Transverse colon (tissue), 4 donors: ENCODE measurements around the gene CORO2B. TPM values are rescaled to one million over a fixed set of nuclear protein-coding genes. Genes with fewer than 3 reads are reported as not detected.

Experiments used
- DNase-seq: peaks from one replicate; pipeline ENCODE4 v3.0.0-alpha.2; 2019
- H3K27ac ChIP-seq, 4 donors: fragments of 200-600 bp; sonication (generic); 2 replicates each; pipeline ENCODE4 v1.5.1; 2016 to 2018; ENCODE audit warnings: inconsistent platforms in 4 of 4
- H3K27me3 ChIP-seq: fragments of 200-600 bp; sonication (generic); 2 replicates; pipeline ENCODE4 v1.5.1; 2017; ENCODE audit warnings: inconsistent platforms
- H3K36me3 ChIP-seq, 4 donors: fragments of 200-600 bp; sonication (generic); 2 replicates each; pipeline ENCODE4 v1.5.1; 2017 to 2019; ENCODE audit warnings: inconsistent platforms in 4 of 4
- H3K4me1 ChIP-seq, 4 donors: fragments of 200-600 bp; sonication (generic); 2 replicates each; pipeline ENCODE4 v1.5.1; 2017 to 2020; ENCODE audit warnings: inconsistent platforms in 4 of 4
- H3K4me3 ChIP-seq, 4 donors: fragments of 200-600 bp; sonication (generic); 1 replicate in 1 of 4; 2 replicates in 3 of 4; pipeline versions ENCODE4 v1.5.1 to v1.6.1; 2017 to 2019; ENCODE audit warnings: inconsistent platforms in 4 of 4
- H3K9me3 ChIP-seq, 2 donors: fragments of 200-600 bp; sonication (generic); 2 replicates each; pipeline ENCODE4 v1.5.1; 2017 to 2019; ENCODE audit warnings: inconsistent platforms in 2 of 2
- EP300 ChIP-seq: sonication (generic); formaldehyde crosslinking; IDR thresholded peaks from one replicate; pipeline ENCODE4 v1.6.1; 2017; ENCODE audit warnings: antibody characterized with exemption, low read depth
- POLR2A ChIP-seq: fragments of 450-650 bp; IDR thresholded peaks from one replicate; pipeline ENCODE4 v1.6.1; 2016; ENCODE audit warnings: antibody characterized with exemption, mild to moderate bottlenecking, moderate library complexity
- POLR2AphosphoS5 ChIP-seq, 3 donors: sonication (generic); formaldehyde crosslinking; IDR thresholded peaks; one replicate each; pipeline ENCODE4 v1.6.1; 2016; ENCODE audit warnings: antibody characterized with exemption in 3 of 3
- WGBS, 2 donors: methylation state at CpG; one replicate each; pipeline ENCODE4 v1.1.5; 2018; ENCODE audit warnings: low coverage in 1 of 2; 5-methylcytosine and 5-hydroxymethylcytosine counted together
- in situ Hi-C, 4 donors: fragments of 200-750 bp; cut with MboI; loops; one replicate each; pipeline versions ENCODE4 v1.15.0 to v1.15.1; 2017; ENCODE audit warnings: low sequenced_read_pairs in 3 of 4, low pct_ligation_motif_present in 1 of 4, low pct_unique_long_range_greater_than_20kb in 1 of 4
- intact Hi-C: fragments of 100-400 bp; cut with DNase I; formaldehyde crosslinking; loops from one replicate; pipeline ENCODE4 v1.15.1; 2023; ENCODE audit warnings: low total_unique reads
- total RNA-seq, 4 donors: library from RNA; depleted of rRNA; stranded (reverse); fragments of >200 nt; gene quantifications; one replicate each; pipeline ENCODE4 v1.1.0, GENCODE V29; 2016
- TF ChIP-seq, protein P1 (sequence below), 5 experiments: fragments of 200-600 bp in 3 of 5; fragments of 450-650 bp in 2 of 5; sonication (generic) in 3 of 5; IDR thresholded peaks; 1 replicate in 2 of 5; 2 replicates in 3 of 5; pipeline ENCODE4 v1.5.1; 2016 to 2017; ENCODE audit warnings: antibody characterized with exemption in 5 of 5, inconsistent platforms in 3 of 5, mild to moderate bottlenecking in 2 of 5, moderate library complexity in 1 of 5

Gene CORO2B
- total RNA-seq, 4 donors from 2014 or later, result 0.40 to 2.2 (median 2.0) TPM

DNA sequence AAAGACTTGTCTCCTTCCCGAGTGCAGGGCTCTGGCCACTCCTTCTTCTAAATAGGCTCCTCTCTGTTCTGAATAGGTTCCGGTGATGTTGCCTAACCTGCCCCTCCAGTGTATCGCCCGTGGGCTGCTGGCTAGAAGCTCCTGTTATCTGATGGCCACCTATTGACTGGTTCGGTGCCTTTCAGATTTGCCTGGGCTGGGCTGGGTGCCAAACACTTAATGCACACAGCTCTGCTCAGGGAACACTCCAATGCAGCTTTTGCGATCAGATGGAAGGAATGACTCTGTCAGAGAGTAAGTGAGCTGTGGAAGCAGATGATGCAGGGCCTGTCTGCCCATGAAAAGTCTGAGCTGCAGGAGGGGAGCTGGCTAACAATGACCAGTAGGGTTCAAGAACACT, 112.9 kb downstream of the CORO2B start:
- H3K4me3 ChIP-seq, result no peak overlapping the region
- no peaks in the 10 kb centered on the region for H3K36me3 ChIP-seq
- no peak for DNase-seq
- intact Hi-C loops (no loop called here), in situ Hi-C loops (loop anchor here in 1 of 4 donors (25.0 kb wide), 1 partner anchor 379 kb away; no protein-coding TSS in a partner anchor)
- H3K4me1 ChIP-seq, result no peaks in the 10 kb centered on the region
- 38 to 44% methylated on average over 4 to 6 of the region's 6 CpGs for WGBS, 2 donors
- no peaks in the 10 kb centered on the region for H3K9me3 ChIP-seq
- no peak for TF ChIP-seq EP300
- TF ChIP-seq, protein P1, sequence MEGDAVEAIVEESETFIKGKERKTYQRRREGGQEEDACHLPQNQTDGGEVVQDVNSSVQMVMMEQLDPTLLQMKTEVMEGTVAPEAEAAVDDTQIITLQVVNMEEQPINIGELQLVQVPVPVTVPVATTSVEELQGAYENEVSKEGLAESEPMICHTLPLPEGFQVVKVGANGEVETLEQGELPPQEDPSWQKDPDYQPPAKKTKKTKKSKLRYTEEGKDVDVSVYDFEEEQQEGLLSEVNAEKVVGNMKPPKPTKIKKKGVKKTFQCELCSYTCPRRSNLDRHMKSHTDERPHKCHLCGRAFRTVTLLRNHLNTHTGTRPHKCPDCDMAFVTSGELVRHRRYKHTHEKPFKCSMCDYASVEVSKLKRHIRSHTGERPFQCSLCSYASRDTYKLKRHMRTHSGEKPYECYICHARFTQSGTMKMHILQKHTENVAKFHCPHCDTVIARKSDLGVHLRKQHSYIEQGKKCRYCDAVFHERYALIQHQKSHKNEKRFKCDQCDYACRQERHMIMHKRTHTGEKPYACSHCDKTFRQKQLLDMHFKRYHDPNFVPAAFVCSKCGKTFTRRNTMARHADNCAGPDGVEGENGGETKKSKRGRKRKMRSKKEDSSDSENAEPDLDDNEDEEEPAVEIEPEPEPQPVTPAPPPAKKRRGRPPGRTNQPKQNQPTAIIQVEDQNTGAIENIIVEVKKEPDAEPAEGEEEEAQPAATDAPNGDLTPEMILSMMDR (IDR thresholded peaks at IDR 0.05), result no peak
- TF ChIP-seq POLR2A, result no peak
- TF ChIP-seq POLR2AphosphoS5 (IDR thresholded peaks at IDR 0.05), result no peak
- H3K27me3 ChIP-seq, result no peaks in the 10 kb centered on the region
- no peak overlapping the region for H3K27ac ChIP-seq

GRCh38 chr15:68693071-68693470, 114.3 kb downstream of the CORO2B start:
- H3K9me3 ChIP-seq, result no peaks in the 10 kb centered on the region
- H3K4me3 ChIP-seq, result no peak overlapping the region
- H3K36me3 ChIP-seq, result no peaks in the 10 kb centered on the region
- DNase-seq, result no peak
- in situ Hi-C loops, result loop anchor here in 1 of 4 donors (25.0 kb wide), 1 partner anchor 381 kb away; no protein-coding TSS in a partner anchor
- TF ChIP-seq POLR2AphosphoS5 (IDR thresholded peaks at IDR 0.05) (no peak), EP300 (no peak), POLR2A (no peak)
- TF ChIP-seq, protein P1 (IDR thresholded peaks at IDR 0.05), result no peak
- H3K27me3 ChIP-seq, result no peaks in the 10 kb centered on the region
- WGBS, 2 donors, result 31% methylated on average over 3 of the region's 3 CpGs; no CpG with 5 or more reads in 1 of the 2 donors
- no peak overlapping the region for H3K27ac ChIP-seq
- intact Hi-C loops, result no loop called here
- H3K4me1 ChIP-seq, result no peaks in the 10 kb centered on the region

- Histone ChIP-seq H3K27ac (no peak overlapping the region), H3K36me3 (no peaks in the 10 kb centered on the region), H3K4me3 (no peak overlapping the region), H3K27me3 (no peaks in the 10 kb centered on the region), H3K9me3 (no peaks in the 10 kb centered on the region), H3K4me1 (no peaks in the 10 kb centered on the region)
- in situ Hi-C loops (loop anchor here in 1 of 4 donors (25.0 kb wide), 1 partner anchor 382 kb away; no protein-coding TSS in a partner anchor), intact Hi-C loops (no loop called here)
- no peak for DNase-seq
- WGBS, 2 donors, result 85 to 88% methylated on average over 2 to 4 of the region's 4 CpGs
- no peak for TF ChIP-seq POLR2AphosphoS5 (IDR thresholded peaks at IDR 0.05)
- TF ChIP-seq EP300, result no peak
- no peak for TF ChIP-seq POLR2A
- TF ChIP-seq, protein P1 (IDR thresholded peaks at IDR 0.05), result no peak
These were observed 115.3 kb downstream of the CORO2B start for GRCh38 chr15:68694111-68694510.

DNA sequence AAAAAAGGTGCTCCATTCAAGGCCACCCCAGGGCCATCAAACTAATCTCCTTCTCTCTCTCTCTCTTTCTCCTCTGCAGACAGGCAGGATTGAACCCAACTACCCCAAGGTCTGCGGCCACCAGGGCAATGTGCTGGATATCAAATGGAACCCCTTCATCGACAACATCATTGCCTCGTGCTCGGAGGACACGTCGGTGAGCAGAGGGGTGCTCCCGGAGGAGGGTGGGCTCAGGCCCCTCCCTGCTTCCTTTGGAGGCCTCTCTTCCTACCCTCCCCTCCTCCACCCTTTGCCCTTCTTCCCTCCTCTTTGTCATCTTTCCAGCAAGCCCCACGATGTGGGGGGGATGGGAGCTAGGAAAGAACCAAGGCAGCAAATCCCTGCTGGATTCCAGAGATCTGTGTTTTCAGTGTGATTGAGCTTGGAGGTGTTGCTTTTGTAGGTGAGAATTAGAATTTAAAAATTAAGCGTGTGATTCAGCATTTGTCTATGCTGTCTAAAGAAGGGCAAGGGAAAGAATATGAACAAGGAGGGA, 116.3 kb downstream of the CORO2B start:
- 81 to 93% methylated on average over 2 to 9 of the region's 9 CpGs for WGBS, 2 donors
- no peaks in the 10 kb centered on the region for H3K27me3 ChIP-seq
- in situ Hi-C loops (loop anchor here in 1 of 4 donors (25.0 kb wide), 1 partner anchor 383 kb away; no protein-coding TSS in a partner anchor), intact Hi-C loops (no loop called here)
- TF ChIP-seq POLR2AphosphoS5 (IDR thresholded peaks at IDR 0.05) (no peak), POLR2A (no peak)
- H3K4me1 ChIP-seq, result peaks cover 0 to 2% (median 2%) of the 10 kb centered on the region in 4 donors
- no peak overlapping the region for H3K4me3 ChIP-seq
- H3K9me3 ChIP-seq, result no peaks in the 10 kb centered on the region
- no peak overlapping the region for H3K27ac ChIP-seq
- H3K36me3 ChIP-seq, result no peaks in the 10 kb centered on the region
- DNase-seq, result no peak
